Hepatocyte (in vitro differentiated cells): ENCODE data around the gene MYH7B. TPM values are rescaled to one million over a fixed set of nuclear protein-coding genes. Genes with fewer than 3 reads are reported as not detected.

Experiments used
- DNase-seq: peaks from one replicate; pipeline ENCODE4 v3.0.0-alpha.2; 2016; ENCODE audit warnings: low spot score
- H2AFZ ChIP-seq: fragments of 200-600 bp; sonication (generic); 2 replicates; pipeline ENCODE4 v1.6.0; 2016; ENCODE audit warnings: antibody characterized with exemption, mild to moderate bottlenecking
- H3K27ac ChIP-seq: fragments of 200-600 bp; sonication (generic); 2 replicates; pipeline ENCODE4 v1.5.1; 2016; ENCODE audit warnings: mild to moderate bottlenecking
- H3K27me3 ChIP-seq: fragments of 200-600 bp; sonication (generic); 2 replicates; pipeline ENCODE4 v1.6.1; 2016
- H3K36me3 ChIP-seq: fragments of 200-600 bp; sonication (generic); replicated peaks from 2 replicates; pipeline ENCODE4 v1.5.1; 2016; ENCODE audit warnings: low read depth; ENCODE audit not compliant: insufficient read depth
- H3K4me1 ChIP-seq: fragments of 200-600 bp; sonication (generic); 2 replicates; pipeline ENCODE4 v1.5.1; 2016; ENCODE audit warnings: mild to moderate bottlenecking, moderate library complexity; ENCODE audit not compliant: insufficient read depth
- H3K4me2 ChIP-seq: fragments of 200-600 bp; sonication (generic); 2 replicates; pipeline ENCODE4 v1.6.0; 2016
- H3K4me3 ChIP-seq: fragments of 200-600 bp; sonication (generic); 2 replicates; pipeline ENCODE4 v1.5.1; 2016; ENCODE audit warnings: mild to moderate bottlenecking
- H3K79me2 ChIP-seq: fragments of 200-600 bp; sonication (generic); 2 replicates; pipeline ENCODE4 v1.6.0; 2017; ENCODE audit warnings: mild to moderate bottlenecking
- H3K9me2 ChIP-seq: fragments of 200-600 bp; sonication (generic); replicated peaks from 2 replicates; pipeline ENCODE4 v1.6.0; 2017; ENCODE audit warnings: mild to moderate bottlenecking; ENCODE audit not compliant: insufficient read depth
- H3K9me3 ChIP-seq: fragments of 200-600 bp; sonication (generic); 2 replicates; pipeline ENCODE4 v1.5.1; 2016; ENCODE audit warnings: low read depth, mild to moderate bottlenecking
- H4K20me1 ChIP-seq: fragments of 200-600 bp; sonication (generic); 2 replicates; pipeline ENCODE4 v1.6.0; 2016; ENCODE audit warnings: mild to moderate bottlenecking; ENCODE audit not compliant: insufficient read depth, poor library complexity, severe bottlenecking
- EZH2 ChIP-seq: fragments of 200-600 bp; sonication (generic); IDR thresholded peaks from 2 replicates; pipeline ENCODE4 v1.6.1; 2016; ENCODE audit warnings: antibody characterized with exemption, mild to moderate bottlenecking, borderline replicate concordance
- EZH2phosphoT487 ChIP-seq: fragments of 200-600 bp; sonication (generic); IDR thresholded peaks from one replicate; pipeline ENCODE4 v1.6.1; 2018; ENCODE audit warnings: antibody characterized with exemption, mild to moderate bottlenecking, low read depth, moderate library complexity; ENCODE audit not compliant: unreplicated experiment, severe bottlenecking
- WGBS: methylation state at CpG from one replicate; pipeline ENCODE4 v1.1.6; 2016; ENCODE audit warnings: low lambda C conversion rate; ENCODE audit errors: missing lambda C conversion rate; 5-methylcytosine and 5-hydroxymethylcytosine counted together
- polyA plus RNA-seq: library from polyadenylated mRNA; unstranded; fragments of >200 nt; fragmentation: Nextera tagmentation; extraction: Ambion mirVana; gene quantifications from 2 replicates; pipeline ENCODE4 v1.2.1, GENCODE V29; 2016
- total RNA-seq: library from RNA; depleted of rRNA; stranded (reverse); fragments of >200 nt; gene quantifications from 2 replicates; pipeline ENCODE4 v1.2.3, GENCODE V29; 2014
- TF ChIP-seq, protein P1 (sequence below): fragments of 200-600 bp; sonication (generic); IDR thresholded peaks from 2 replicates; pipeline ENCODE4 v1.5.1; 2016; ENCODE audit warnings: antibody characterized with exemption, mild to moderate bottlenecking; ENCODE audit not compliant: poor library complexity

MYH7B gene
- total and polyA plus RNA-seq, 2 experiments from 2014 or later = 0.07 to 0.42 TPM

DNA sequence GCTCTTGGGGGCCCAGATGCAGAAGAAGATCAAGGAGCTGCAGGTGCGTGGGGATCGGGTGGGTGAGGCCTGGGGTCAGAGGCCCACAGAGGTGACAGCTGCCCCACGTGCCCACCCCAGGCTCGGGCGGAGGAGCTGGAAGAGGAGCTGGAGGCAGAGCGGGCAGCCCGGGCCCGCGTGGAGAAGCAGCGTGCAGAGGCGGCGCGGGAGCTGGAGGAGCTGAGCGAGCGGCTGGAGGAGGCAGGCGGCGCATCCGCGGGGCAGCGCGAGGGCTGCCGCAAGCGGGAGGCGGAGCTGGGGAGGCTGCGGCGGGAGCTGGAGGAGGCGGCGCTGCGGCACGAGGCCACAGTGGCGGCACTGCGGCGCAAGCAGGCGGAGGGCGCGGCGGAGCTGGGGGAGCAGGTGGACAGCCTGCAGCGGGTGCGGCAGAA is 41.5 kb downstream of the MYH7B start:
- no peaks in the 10 kb centered on the region for H3K27me3 ChIP-seq
- H3K9me2 ChIP-seq = no peaks in the 10 kb centered on the region
- H3K4me1 ChIP-seq = no peaks in the 10 kb centered on the region
- H3K9me3 ChIP-seq = no peaks in the 10 kb centered on the region
- H3K4me3 ChIP-seq = no peak overlapping the region
- H2AFZ ChIP-seq = no peak overlapping the region
- no peak for DNase-seq
- no peak overlapping the region for H3K4me2 ChIP-seq
- H3K27ac ChIP-seq = no peak overlapping the region
- TF ChIP-seq EZH2 = no peak
- TF ChIP-seq, protein P1, sequence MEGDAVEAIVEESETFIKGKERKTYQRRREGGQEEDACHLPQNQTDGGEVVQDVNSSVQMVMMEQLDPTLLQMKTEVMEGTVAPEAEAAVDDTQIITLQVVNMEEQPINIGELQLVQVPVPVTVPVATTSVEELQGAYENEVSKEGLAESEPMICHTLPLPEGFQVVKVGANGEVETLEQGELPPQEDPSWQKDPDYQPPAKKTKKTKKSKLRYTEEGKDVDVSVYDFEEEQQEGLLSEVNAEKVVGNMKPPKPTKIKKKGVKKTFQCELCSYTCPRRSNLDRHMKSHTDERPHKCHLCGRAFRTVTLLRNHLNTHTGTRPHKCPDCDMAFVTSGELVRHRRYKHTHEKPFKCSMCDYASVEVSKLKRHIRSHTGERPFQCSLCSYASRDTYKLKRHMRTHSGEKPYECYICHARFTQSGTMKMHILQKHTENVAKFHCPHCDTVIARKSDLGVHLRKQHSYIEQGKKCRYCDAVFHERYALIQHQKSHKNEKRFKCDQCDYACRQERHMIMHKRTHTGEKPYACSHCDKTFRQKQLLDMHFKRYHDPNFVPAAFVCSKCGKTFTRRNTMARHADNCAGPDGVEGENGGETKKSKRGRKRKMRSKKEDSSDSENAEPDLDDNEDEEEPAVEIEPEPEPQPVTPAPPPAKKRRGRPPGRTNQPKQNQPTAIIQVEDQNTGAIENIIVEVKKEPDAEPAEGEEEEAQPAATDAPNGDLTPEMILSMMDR = no peak
- TF ChIP-seq EZH2phosphoT487 = no peak
- H3K79me2 ChIP-seq = no peaks in the 10 kb centered on the region
- no peaks in the 10 kb centered on the region for H3K36me3 ChIP-seq
- no peaks in the 10 kb centered on the region for H4K20me1 ChIP-seq
- WGBS = 95% methylated on average over 33 of the region's 39 CpGs

- no peaks in the 10 kb centered on the region for H3K9me2 ChIP-seq
- no peak overlapping the region for H2AFZ ChIP-seq
- 88% methylated on average over 2 of the region's 2 CpGs for WGBS
- H3K4me3 ChIP-seq = no peak overlapping the region
- TF ChIP-seq EZH2 (no peak), EZH2phosphoT487 (no peak)
- TF ChIP-seq, protein P1 = no peak
- H4K20me1 ChIP-seq = no peaks in the 10 kb centered on the region
- DNase-seq = no peak
- no peaks in the 10 kb centered on the region for H3K36me3 ChIP-seq
- no peak overlapping the region for H3K27ac ChIP-seq
- no peaks in the 10 kb centered on the region for H3K4me1 ChIP-seq
- no peaks in the 10 kb centered on the region for H3K27me3 ChIP-seq
- no peak overlapping the region for H3K4me2 ChIP-seq
- no peaks in the 10 kb centered on the region for H3K79me2 ChIP-seq
- no peaks in the 10 kb centered on the region for H3K9me3 ChIP-seq
Measured at GRCh38 chr20:34997774-34998173, 42.1 kb downstream of the MYH7B start.

DNA sequence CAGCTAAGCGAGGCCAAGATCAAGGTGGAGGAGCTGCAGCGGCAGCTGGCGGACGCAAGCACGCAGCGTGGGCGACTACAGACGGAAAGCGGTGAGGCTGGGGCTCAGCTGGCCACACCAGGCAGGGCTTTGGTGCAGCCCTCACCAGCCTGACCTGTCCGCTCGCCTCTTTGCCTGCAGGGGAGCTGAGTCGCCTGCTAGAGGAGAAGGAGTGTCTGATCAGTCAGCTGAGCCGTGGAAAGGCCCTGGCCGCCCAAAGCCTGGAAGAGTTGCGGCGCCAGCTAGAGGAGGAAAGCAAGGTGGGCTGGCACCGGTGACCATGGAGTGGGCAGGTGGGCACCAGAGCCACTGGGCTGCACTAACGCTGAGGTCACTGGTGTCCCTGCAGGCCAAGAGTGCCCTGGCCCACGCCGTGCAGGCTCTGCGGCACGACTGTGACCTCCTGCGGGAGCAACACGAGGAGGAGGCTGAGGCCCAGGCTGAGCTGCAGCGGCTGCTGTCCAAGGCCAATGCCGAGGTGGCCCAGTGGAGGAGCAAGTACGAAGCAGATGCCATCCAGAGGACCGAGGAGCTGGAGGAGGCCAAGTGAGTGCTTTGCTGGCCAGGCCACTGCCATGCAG is 42.8 kb downstream of the MYH7B start:
- Histone ChIP-seq H3K36me3 (no peaks in the 10 kb centered on the region), H3K4me1 (no peaks in the 10 kb centered on the region), H3K9me2 (no peaks in the 10 kb centered on the region), H3K4me3 (no peak overlapping the region), H2AFZ (no peak overlapping the region), H3K9me3 (no peaks in the 10 kb centered on the region), H3K79me2 (no peaks in the 10 kb centered on the region), H3K4me2 (no peak overlapping the region), H3K27me3 (no peaks in the 10 kb centered on the region), H4K20me1 (no peaks in the 10 kb centered on the region), H3K27ac (no peak overlapping the region)
- 94% methylated on average over 28 of the region's 28 CpGs for WGBS
- TF ChIP-seq EZH2 (no peak), EZH2phosphoT487 (no peak)
- TF ChIP-seq, protein P1 = no peak
- DNase-seq = no peak

DNA sequence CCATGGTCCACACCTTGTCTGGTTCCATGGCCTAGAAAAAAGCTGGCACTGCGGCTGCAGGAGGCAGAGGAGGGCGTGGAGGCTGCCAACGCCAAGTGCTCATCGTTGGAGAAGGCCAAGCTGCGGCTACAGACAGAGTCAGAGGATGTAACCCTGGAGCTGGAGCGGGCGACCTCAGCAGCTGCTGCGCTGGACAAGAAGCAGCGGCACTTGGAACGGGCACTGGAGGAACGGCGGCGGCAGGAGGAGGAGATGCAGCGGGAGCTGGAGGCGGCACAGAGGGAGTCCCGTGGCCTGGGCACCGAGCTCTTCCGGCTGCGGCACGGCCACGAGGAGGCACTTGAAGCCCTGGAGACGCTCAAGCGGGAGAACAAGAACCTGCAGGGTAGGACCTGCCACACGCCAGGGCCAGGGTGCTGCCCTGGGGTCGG is 43.4 kb downstream of the MYH7B start:
- no peaks in the 10 kb centered on the region for H3K9me3 ChIP-seq
- no peaks in the 10 kb centered on the region for H3K36me3 ChIP-seq
- H3K27me3 ChIP-seq = no peaks in the 10 kb centered on the region
- WGBS = 96% methylated on average over 25 of the region's 25 CpGs
- H3K4me2 ChIP-seq = no peak overlapping the region
- H3K27ac ChIP-seq = no peak overlapping the region
- no peaks in the 10 kb centered on the region for H3K4me1 ChIP-seq
- no peaks in the 10 kb centered on the region for H3K9me2 ChIP-seq
- no peak overlapping the region for H3K4me3 ChIP-seq
- H3K79me2 ChIP-seq = no peaks in the 10 kb centered on the region
- no peak for TF ChIP-seq EZH2
- TF ChIP-seq EZH2phosphoT487 = no peak
- TF ChIP-seq, protein P1 = no peak
- DNase-seq = no peak
- no peak overlapping the region for H2AFZ ChIP-seq
- H4K20me1 ChIP-seq = no peaks in the 10 kb centered on the region
